HepG2 (cell line): Measurements from ENCODE around the gene CDK7. TPM values are rescaled to one million over a fixed set of nuclear protein-coding genes. Genes with fewer than 3 reads are reported as not detected.

ENCODE experiments used
- ASH2L ChIP-seq: fragments of 300-600, 200-600 bp; sonication (generic); IDR thresholded peaks from 2 replicates; pipeline ENCODE4 v1.7.0; 2017; ENCODE audit warnings: low read depth, mild to moderate bottlenecking, moderate library complexity, mixed read lengths, low read length; ENCODE audit not compliant: insufficient read length
- DPF2 ChIP-seq: sonication (generic); formaldehyde crosslinking; IDR thresholded peaks from 2 replicates; pipeline ENCODE4 v1.4.0; 2020; ENCODE audit warnings: mild to moderate bottlenecking, low read depth, missing genetic modification reagents, borderline replicate concordance
- GFI1 ChIP-seq: sonication (generic); formaldehyde crosslinking; IDR thresholded peaks from 2 replicates; pipeline ENCODE4 v1.5.0; 2020; ENCODE audit warnings: missing genetic modification reagents, mild to moderate bottlenecking, borderline replicate concordance
- GTF2F1 ChIP-seq: fragments of 150-350 bp; IDR thresholded peaks from 2 replicates; pipeline ENCODE4 v1.6.1; 2014; ENCODE audit warnings: low read length
- RFX5 ChIP-seq: IDR thresholded peaks from 2 replicates; pipeline ENCODE4 v1.6.1; 2011; ENCODE audit warnings: low read depth, low read length, improper control_type of control experiment
- RNF219 ChIP-seq: sonication (generic); formaldehyde crosslinking; IDR thresholded peaks from 2 replicates; pipeline ENCODE4 v1.5.0; 2020; ENCODE audit warnings: mild to moderate bottlenecking, missing genetic modification reagents
- SYNCRIP ChIP-seq: fragments of 200-400 bp; formaldehyde crosslinking; IDR thresholded peaks from 2 replicates; pipeline ENCODE4 v1.6.1; 2018; ENCODE audit warnings: mild to moderate bottlenecking, low read depth, low read length; ENCODE audit not compliant: insufficient read depth
- THAP11 ChIP-seq: IDR thresholded peaks from 2 replicates; pipeline ENCODE4 v1.6.1; 2016; ENCODE audit warnings: missing biosample characterization, missing genetic modification reagents
- ZNF136 ChIP-seq: sonication (generic); formaldehyde crosslinking; IDR thresholded peaks from 2 replicates; pipeline ENCODE4 v1.8.1; 2022; ENCODE audit warnings: low read depth, mild to moderate bottlenecking, moderate library complexity, missing genetic modification reagents
- ZNF333 ChIP-seq: sonication (generic); formaldehyde crosslinking; IDR thresholded peaks from 2 replicates; pipeline ENCODE4 v1.4.0; 2020; ENCODE audit warnings: mild to moderate bottlenecking, missing genetic modification reagents, borderline replicate concordance
- ZNF382 ChIP-seq: sonication (generic); formaldehyde crosslinking; IDR thresholded peaks from 2 replicates; pipeline ENCODE4 v1.5.0; 2020; ENCODE audit warnings: missing genetic modification reagents, mild to moderate bottlenecking, borderline replicate concordance
- ZNF432 ChIP-seq: sonication (generic); formaldehyde crosslinking; IDR thresholded peaks from 2 replicates; pipeline ENCODE4 v1.5.0; 2020; ENCODE audit warnings: missing genetic modification reagents, mild to moderate bottlenecking, borderline replicate concordance
- ZNF543 ChIP-seq: sonication (generic); formaldehyde crosslinking; IDR thresholded peaks from 2 replicates; pipeline ENCODE4 v1.4.0; 2020; ENCODE audit warnings: mild to moderate bottlenecking, missing genetic modification reagents
- ZNF639 ChIP-seq: conservative IDR thresholded peaks from 2 replicates; pipeline ENCODE4 v1.6.1; 2018; ENCODE audit warnings: missing genetic modification reagents
- ZNF766 ChIP-seq: sonication (generic); formaldehyde crosslinking; IDR thresholded peaks from 2 replicates; pipeline ENCODE4 v1.5.0; 2020; ENCODE audit warnings: missing genetic modification reagents, borderline replicate concordance
- ZNF773 ChIP-seq: sonication (generic); formaldehyde crosslinking; IDR thresholded peaks from 2 replicates; pipeline ENCODE4 v1.4.0; 2020; ENCODE audit warnings: missing genetic modification reagents, borderline replicate concordance
- ZNF775 ChIP-seq: sonication (generic); formaldehyde crosslinking; IDR thresholded peaks from 2 replicates; pipeline ENCODE4 v1.4.0; 2020; ENCODE audit warnings: missing genetic modification reagents, mild to moderate bottlenecking, moderate library complexity, borderline replicate concordance
- ZSCAN12 ChIP-seq: sonication (generic); formaldehyde crosslinking; IDR thresholded peaks from 2 replicates; pipeline ENCODE4 v1.9.0; 2021; ENCODE audit warnings: mild to moderate bottlenecking, missing genetic modification reagents
- polyA plus RNA-seq, 8 experiments: library from polyadenylated mRNA; depleted of rRNA in 3 of 8; stranded (reverse) in 7 of 8; unstranded in 1 of 8; fragments of >200 nt; fragmentation: Illumina TruSeq in 4 of 8; extraction: Trizol in 4 of 8; gene quantifications; 2 replicates each; pipeline versions ENCODE4 v1.2.1 to v1.2.3, GENCODE V29; 2011 to 2016; ENCODE audit warnings: low read depth in 4 of 8, missing spikeins in 1 of 8, mixed read lengths in 1 of 8; ENCODE audit not compliant: insufficient read depth in 1 of 8
- total RNA-seq, 5 experiments: library from RNA; depleted of rRNA; stranded (reverse); fragments of >200 nt; fragmentation: Illumina TruSeq; extraction: Trizol; gene quantifications; 2 replicates each; pipeline ENCODE4 v1.2.3, GENCODE V29; 2016; ENCODE audit warnings: low read depth in 1 of 5
- TF ChIP-seq, protein P1 (sequence below): sonication (generic); formaldehyde crosslinking; IDR thresholded peaks from 2 replicates; pipeline ENCODE4 v1.5.0; 2020; ENCODE audit warnings: missing genetic modification reagents, mild to moderate bottlenecking, borderline replicate concordance
- TF ChIP-seq, protein P2 (sequence below): sonication (generic); formaldehyde crosslinking; IDR thresholded peaks from 2 replicates; pipeline ENCODE4 v1.5.0; 2020; ENCODE audit warnings: mild to moderate bottlenecking, missing genetic modification reagents

The CDK7 gene
- total and polyA plus RNA-seq, 2 of the 13 experiments (the other 11 are each of a cell fraction or from before 2014, with no cell fraction given): 41.2 to 54.9 TPM

- TF ChIP-seq ZNF432 (CRISPR knock-in tag) (no peak), RNF219 (CRISPR knock-in tag) (no peak), THAP11 (CRISPR knock-in tag) (peak; percentile 85), ASH2L (peak; percentile 83), GFI1 (CRISPR knock-in tag) (0 out of 2 replicates have a peak, but pooled peaks have one; percentile 11), ZNF773 (CRISPR knock-in tag) (no peak), ZNF639 (CRISPR knock-in tag) (no peak), GTF2F1 (no peak), ZNF543 (CRISPR knock-in tag) (peak; percentile 71; the same call in 1 of the 2 replicates), ZNF333 (0 out of 2 replicates have a peak, but pooled peaks have one; percentile 45), ZNF775 (peak; percentile 57; the same call in 1 of the 2 replicates), RFX5 (no peak), SYNCRIP (no peak), ZNF766 (CRISPR knock-in tag) (peak; percentile 46; the same call in 1 of the 2 replicates), ZSCAN12 (CRISPR knock-in tag) (no peak), ZNF136 (CRISPR knock-in tag) (peak; percentile 32; the same call in 1 of the 2 replicates), DPF2 (no peak), ZNF382 (CRISPR knock-in tag) (no peak)
- TF ChIP-seq, protein P1, sequence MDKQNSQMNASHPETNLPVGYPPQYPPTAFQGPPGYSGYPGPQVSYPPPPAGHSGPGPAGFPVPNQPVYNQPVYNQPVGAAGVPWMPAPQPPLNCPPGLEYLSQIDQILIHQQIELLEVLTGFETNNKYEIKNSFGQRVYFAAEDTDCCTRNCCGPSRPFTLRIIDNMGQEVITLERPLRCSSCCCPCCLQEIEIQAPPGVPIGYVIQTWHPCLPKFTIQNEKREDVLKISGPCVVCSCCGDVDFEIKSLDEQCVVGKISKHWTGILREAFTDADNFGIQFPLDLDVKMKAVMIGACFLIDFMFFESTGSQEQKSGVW (CRISPR knock-in tag): peak; percentile 79; the same call in 1 of the 2 replicates
- TF ChIP-seq, protein P2, sequence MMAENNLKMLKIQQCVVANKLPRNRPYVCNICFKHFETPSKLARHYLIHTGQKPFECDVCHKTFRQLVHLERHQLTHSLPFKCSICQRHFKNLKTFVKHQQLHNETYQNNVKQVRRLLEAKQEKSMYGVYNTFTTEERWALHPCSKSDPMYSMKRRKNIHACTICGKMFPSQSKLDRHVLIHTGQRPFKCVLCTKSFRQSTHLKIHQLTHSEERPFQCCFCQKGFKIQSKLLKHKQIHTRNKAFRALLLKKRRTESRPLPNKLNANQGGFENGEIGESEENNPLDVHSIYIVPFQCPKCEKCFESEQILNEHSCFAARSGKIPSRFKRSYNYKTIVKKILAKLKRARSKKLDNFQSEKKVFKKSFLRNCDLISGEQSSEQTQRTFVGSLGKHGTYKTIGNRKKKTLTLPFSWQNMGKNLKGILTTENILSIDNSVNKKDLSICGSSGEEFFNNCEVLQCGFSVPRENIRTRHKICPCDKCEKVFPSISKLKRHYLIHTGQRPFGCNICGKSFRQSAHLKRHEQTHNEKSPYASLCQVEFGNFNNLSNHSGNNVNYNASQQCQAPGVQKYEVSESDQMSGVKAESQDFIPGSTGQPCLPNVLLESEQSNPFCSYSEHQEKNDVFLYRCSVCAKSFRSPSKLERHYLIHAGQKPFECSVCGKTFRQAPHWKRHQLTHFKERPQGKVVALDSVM: no peak
Observed at GRCh38 chr5:69189162-69190086, 45.3 kb upstream of the CDK7 start, which contains the start of gene CENPH (continued).
